Anterior cingulate cortex (tissue), 58 donors: Measurements from ENCODE around the gene SLC41A3.
"Not testable (repeated sequence)": the region's sequence is repeated elsewhere in the genome, so short reads cannot be mapped to it uniquely, and the experiment has no call there.

Experiments used
- DNase-seq, 58 donors: peaks; one replicate each; lab custom pipeline; 2025; lab: John Stamatoyannopoulos, UW

SLC41A3 gene

GRCh38 chr3:126057936-126058335 is 26.0 kb downstream of the SLC41A3 start:
- DNase-seq, result no peak

GRCh38 chr3:126057501-126057819 is 26.5 kb downstream of the SLC41A3 start:
- no peak for DNase-seq

- DNase-seq, result peak in 15 of 58 donors; percentile 12 to 82 (median 37)
These were observed 27.0 kb downstream of the SLC41A3 start for GRCh38 chr3:126056681-126057500.

GRCh38 chr3:126056088-126056487 is 27.8 kb downstream of the SLC41A3 start:
- no peak for DNase-seq

- DNase-seq, result no peak
These were observed 29.1 kb downstream of the SLC41A3 start for GRCh38 chr3:126054870-126055269.

- no peak for DNase-seq
These were observed 29.9 kb downstream of the SLC41A3 start for GRCh38 chr3:126053949-126054569.

GRCh38 chr3:126053513-126053912 is 30.4 kb downstream of the SLC41A3 start:
- DNase-seq, result no peak

- DNase-seq, result no peak
These were observed 31.5 kb downstream of the SLC41A3 start for GRCh38 chr3:126052196-126053058.

GRCh38 chr3:126051741-126052140 is 32.2 kb downstream of the SLC41A3 start:
- DNase-seq, result no peak

- no peak for DNase-seq
These were observed 32.7 kb downstream of the SLC41A3 start for GRCh38 chr3:126051234-126051633.

GRCh38 chr3:126050626-126051025 is 33.3 kb downstream of the SLC41A3 start:
- no peak for DNase-seq

GRCh38 chr3:126050050-126050392 is 33.9 kb downstream of the SLC41A3 start:
- DNase-seq, result no peak

GRCh38 chr3:126049289-126050049 is 34.5 kb downstream of the SLC41A3 start:
- DNase-seq, result no peak

GRCh38 chr3:126040386-126040785 is 43.5 kb downstream of the SLC41A3 start:
- no peak for DNase-seq

- no peak for DNase-seq
These were observed 44.1 kb downstream of the SLC41A3 start for GRCh38 chr3:126039870-126040269.

- not testable (repeated sequence) for DNase-seq
These were observed 45.1 kb downstream of the SLC41A3 start for GRCh38 chr3:126038791-126039190.

GRCh38 chr3:126036056-126036549 is 47.8 kb downstream of the SLC41A3 start:
- no peak for DNase-seq

- DNase-seq, result no peak
These were observed 48.4 kb downstream of the SLC41A3 start for GRCh38 chr3:126035362-126036050.

GRCh38 chr3:126034481-126035361 is 49.2 kb downstream of the SLC41A3 start:
- no peak for DNase-seq
